ENCODE results near the gene LUC7L3. TPM values are rescaled to one million over a fixed set of nuclear protein-coding genes. Genes with fewer than 3 reads are reported as not detected.

The LUC7L3 gene
- total RNA-seq, 1 experiment from 2014 or later = 154 TPM

- Histone ChIP-seq H3K27ac (ENCODE audit: insufficient read length, low read depth, low read length) (no peak overlapping the region), H2BK5ac (ENCODE audit: insufficient read length, low read length) (no peak overlapping the region), H4K91ac (ENCODE audit: insufficient read length, low read depth, low read length) (no peak overlapping the region), H3K9ac (ENCODE audit: extremely low read depth, insufficient read length, low read length) (no peak overlapping the region), H2BK120ac (ENCODE audit: low read depth, low read length, poor library complexity, severe bottlenecking) (no peak overlapping the region), H2AFZ (ENCODE audit: low read length) (no peak overlapping the region), H2AK5ac (ENCODE audit: insufficient read length, low read length) (no peak overlapping the region), H3K4ac (ENCODE audit: low read depth, low read length) (no peak overlapping the region), H3T11ph (ENCODE audit: low read length) (no peak overlapping the region), H4K8ac (replicated peaks; ENCODE audit: insufficient read length, low read depth, low read length) (no peak overlapping the region), H3K56ac (ENCODE audit: insufficient read length, low read depth, low read length) (no peak overlapping the region), H3K4me2 (ENCODE audit: insufficient read depth, insufficient read length, low read length) (no peak overlapping the region), H4K5ac (ENCODE audit: insufficient read length, low read depth, low read length) (no peak overlapping the region), H3K4me1 (ENCODE audit: insufficient read depth, low read length) (no peaks in the 10 kb centered on the region), H3K18ac (ENCODE audit: insufficient read length, low read depth, low read length) (no peak overlapping the region), H3K23me2 (ENCODE audit: insufficient read length, low read depth, low read length, poor library complexity, severe bottlenecking) (no peaks in the 10 kb centered on the region), H3K14ac (ENCODE audit: insufficient read depth, low read length) (no peak overlapping the region), H3K27me3 (ENCODE audit: insufficient read depth, low read length) (no peaks in the 10 kb centered on the region), H2BK12ac (ENCODE audit: insufficient read length, low read depth, low read length) (no peak overlapping the region), H3K79me1 (ENCODE audit: insufficient read depth, low read depth, low read length, poor library complexity, severe bottlenecking) (no peaks in the 10 kb centered on the region), H2BK15ac (ENCODE audit: low read depth, low read length) (no peak overlapping the region), H3K9me3 (ENCODE audit: control insufficient read depth, low read depth, low read length) (no peaks in the 10 kb centered on the region), H2BK20ac (ENCODE audit: low read depth, low read length, poor library complexity, severe bottlenecking) (no peak overlapping the region), H3K79me2 (ENCODE audit: insufficient read depth, low read length) (no peaks in the 10 kb centered on the region; the same call in 1 of the 2 replicates), H4K20me1 (ENCODE audit: control insufficient read depth, insufficient read depth, insufficient read length) (no peaks in the 10 kb centered on the region), H3K23ac (ENCODE audit: insufficient read length, low read depth, low read length) (no peak overlapping the region)
- Mint-ChIP-seq H3K4me1 (no peaks in the 10 kb centered on the region), H3K9me3 (no peaks in the 10 kb centered on the region), H3K27me3 (ENCODE audit: low read depth) (no peaks in the 10 kb centered on the region), H3K4me3 (no peak overlapping the region), H3K27ac (no peak overlapping the region), H3K36me3 (ENCODE audit: insufficient read depth in 1 of 3, low read depth in 3 of 3) (peaks cover 59 to 93% (median 92%) of the 10 kb centered on the region in 3 experiments; a peak in 6 of 7 replicates)
- no peak for DNase-seq
- TF ChIP-seq, protein P1, sequence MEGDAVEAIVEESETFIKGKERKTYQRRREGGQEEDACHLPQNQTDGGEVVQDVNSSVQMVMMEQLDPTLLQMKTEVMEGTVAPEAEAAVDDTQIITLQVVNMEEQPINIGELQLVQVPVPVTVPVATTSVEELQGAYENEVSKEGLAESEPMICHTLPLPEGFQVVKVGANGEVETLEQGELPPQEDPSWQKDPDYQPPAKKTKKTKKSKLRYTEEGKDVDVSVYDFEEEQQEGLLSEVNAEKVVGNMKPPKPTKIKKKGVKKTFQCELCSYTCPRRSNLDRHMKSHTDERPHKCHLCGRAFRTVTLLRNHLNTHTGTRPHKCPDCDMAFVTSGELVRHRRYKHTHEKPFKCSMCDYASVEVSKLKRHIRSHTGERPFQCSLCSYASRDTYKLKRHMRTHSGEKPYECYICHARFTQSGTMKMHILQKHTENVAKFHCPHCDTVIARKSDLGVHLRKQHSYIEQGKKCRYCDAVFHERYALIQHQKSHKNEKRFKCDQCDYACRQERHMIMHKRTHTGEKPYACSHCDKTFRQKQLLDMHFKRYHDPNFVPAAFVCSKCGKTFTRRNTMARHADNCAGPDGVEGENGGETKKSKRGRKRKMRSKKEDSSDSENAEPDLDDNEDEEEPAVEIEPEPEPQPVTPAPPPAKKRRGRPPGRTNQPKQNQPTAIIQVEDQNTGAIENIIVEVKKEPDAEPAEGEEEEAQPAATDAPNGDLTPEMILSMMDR (conservative IDR thresholded peaks at IDR 0.05) = no peak
- WGBS (ENCODE audit: extremely low coverage, insufficient read length, low lambda C conversion rate) = no CpG with 5 or more reads among the region's 12 CpGs
These were observed 26.2 kb downstream of the LUC7L3 start for GRCh38 chr17:50745631-50746030.
